Heart left ventricle (tissue), 13 donors: ENCODE results near the gene BEND7.

Experiments
- CTCF ChIP-seq, 12 donors: fragments of 200-600 bp; sonication (generic) in 4 of 12; IDR thresholded peaks; one replicate each; pipeline versions ENCODE4 v1.5.0 to v1.8.0; 2018 to 2022; ENCODE audit warnings: antibody characterized with exemption in 12 of 12, mild to moderate bottlenecking in 5 of 12
- POLR2A ChIP-seq, 2 donors: fragments of 450-650 bp; IDR thresholded peaks; one replicate each; pipeline ENCODE4 v1.6.1; 2017; ENCODE audit warnings: antibody characterized with exemption in 2 of 2, mild to moderate bottlenecking in 2 of 2, moderate library complexity in 2 of 2
- donor health status: ischemic (EF 13 %, LVEDD 7.1; RV severe dilation, severe dysfunction).
- donor health status: DM: no; HTN: yes; CAD: no.
- donor health status: DM: no; HTN: no; CAD: no.
- donor health status: ischemic (EF 25% LVEDD 6.9; RV normal size, moderate dysfunction).
- donor health status: ischemic (EF 25% LVEDD 5.7; RV mildly dilated, moderate dysfunction).
- donor health status: ischemic (EF 35%, LVEDD 5.7; RV mildly dilated, moderate dysfunction).
- donor health status: nonischemic (EF 11% LVEDD 7.7; RV severe dilation, severe dysfunction).
- donor health status: DM: yes; HTN: yes; CAD: no.
- donor health status: PGD.
- donor health status: ischemic (EF 29% LVEDD 5.4; RV normal size, mild dysfunction).
- donor health status: nonischemic (EF 23%, LVEDD 6.1; RV moderate dilation, normal function).

- TF ChIP-seq CTCF (IDR thresholded peaks at IDR 0.05) (no peak), POLR2A (IDR thresholded peaks at IDR 0.05) (no peak)
Measured at GRCh38 chr10:13528123-13528874, 515 bp downstream of the BEND7 start.
